Measurements from ENCODE around the gene LRRFIP1. TPM values are rescaled to one million over a fixed set of nuclear protein-coding genes. Genes with fewer than 3 reads are reported as not detected.
"Not testable (repeated sequence)": the region's sequence is repeated elsewhere in the genome, so short reads cannot be mapped to it uniquely, and the experiment has no call there.

The LRRFIP1 gene
- total RNA-seq, 4 donors from 2014 or later, result 142 to 213 (median 191) TPM

DNA sequence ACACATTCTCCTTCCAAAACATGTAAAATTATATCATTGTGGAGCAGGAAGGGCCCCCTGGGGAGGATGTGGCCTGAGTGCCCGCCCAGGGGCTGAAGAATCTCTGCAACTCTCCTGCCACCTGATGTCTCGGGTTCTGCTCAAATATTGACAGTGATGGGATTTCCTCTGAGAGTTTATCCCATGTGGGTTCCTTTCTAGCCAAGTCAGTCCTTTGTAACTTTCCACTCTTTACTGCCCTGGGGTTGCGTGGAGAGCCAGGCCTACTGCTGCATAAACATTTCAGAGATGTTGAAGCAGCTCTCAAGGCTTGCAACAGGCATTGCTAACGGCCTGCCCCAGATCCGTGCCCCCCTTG lies 32.9 kb upstream of the LRRFIP1 start:
- peak overlapping the region; percentile 78 to 85 (median 82) for H3K27ac ChIP-seq (replicated peaks in 1 of 4)
- peaks cover 34 to 59% (median 52%) of the 10 kb centered on the region in 4 donors for H3K4me1 ChIP-seq
- H3K9me3 ChIP-seq, result no peaks in the 10 kb centered on the region
- H3K4me3 ChIP-seq, result no peak overlapping the region
- intact Hi-C loops (cut with DNase I), result no loop called here
- 78% methylated on average over 3 of the region's 5 CpGs for WGBS
- DNase-seq (ENCODE audit: extremely low spot score), result no peak
- TF ChIP-seq EP300 (IDR thresholded peaks at IDR 0.05), result no peak
- no peak for TF ChIP-seq POLR2AphosphoS5 (IDR thresholded peaks at IDR 0.05)
- TF ChIP-seq, protein P1, sequence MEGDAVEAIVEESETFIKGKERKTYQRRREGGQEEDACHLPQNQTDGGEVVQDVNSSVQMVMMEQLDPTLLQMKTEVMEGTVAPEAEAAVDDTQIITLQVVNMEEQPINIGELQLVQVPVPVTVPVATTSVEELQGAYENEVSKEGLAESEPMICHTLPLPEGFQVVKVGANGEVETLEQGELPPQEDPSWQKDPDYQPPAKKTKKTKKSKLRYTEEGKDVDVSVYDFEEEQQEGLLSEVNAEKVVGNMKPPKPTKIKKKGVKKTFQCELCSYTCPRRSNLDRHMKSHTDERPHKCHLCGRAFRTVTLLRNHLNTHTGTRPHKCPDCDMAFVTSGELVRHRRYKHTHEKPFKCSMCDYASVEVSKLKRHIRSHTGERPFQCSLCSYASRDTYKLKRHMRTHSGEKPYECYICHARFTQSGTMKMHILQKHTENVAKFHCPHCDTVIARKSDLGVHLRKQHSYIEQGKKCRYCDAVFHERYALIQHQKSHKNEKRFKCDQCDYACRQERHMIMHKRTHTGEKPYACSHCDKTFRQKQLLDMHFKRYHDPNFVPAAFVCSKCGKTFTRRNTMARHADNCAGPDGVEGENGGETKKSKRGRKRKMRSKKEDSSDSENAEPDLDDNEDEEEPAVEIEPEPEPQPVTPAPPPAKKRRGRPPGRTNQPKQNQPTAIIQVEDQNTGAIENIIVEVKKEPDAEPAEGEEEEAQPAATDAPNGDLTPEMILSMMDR (IDR thresholded peaks at IDR 0.05), result no peak
- TF ChIP-seq POLR2A (IDR thresholded peaks at IDR 0.05; ENCODE audit: low read depth), result no peak
- H3K27me3 ChIP-seq, result no peaks in the 10 kb centered on the region
- no peaks in the 10 kb centered on the region for H3K36me3 ChIP-seq

GRCh38 chr2:237595829-237596519 lies 31.4 kb upstream of the LRRFIP1 start:
- H3K4me3 ChIP-seq; intact Hi-C loops (cut with DNase I); DNase-seq (ENCODE audit: extremely low spot score); H3K36me3 ChIP-seq; H3K27me3 ChIP-seq; H3K9me3 ChIP-seq: not testable (repeated sequence)
- 95% methylated on average over 5 of the region's 5 CpGs for WGBS
- Histone ChIP-seq H3K4me1 (peaks cover 32 to 65% (median 55%) of the 10 kb centered on the region in 4 donors), H3K27ac (replicated peaks in 1 of 4) (peak overlapping the region; percentile 78 to 85 (median 82))

GRCh38 chr2:237596520-237597195 lies 30.7 kb upstream of the LRRFIP1 start:
- Histone ChIP-seq H3K27me3 (no peaks in the 10 kb centered on the region), H3K27ac (replicated peaks in 1 of 4) (peak overlapping the region; percentile 21 to 78 (median 45)), H3K9me3 (no peaks in the 10 kb centered on the region), H3K4me3 (no peak overlapping the region), H3K4me1 (peaks cover 38 to 60% (median 51%) of the 10 kb centered on the region in 4 donors), H3K36me3 (no peaks in the 10 kb centered on the region)
- intact Hi-C loops (cut with DNase I), result no loop called here
- no peak for TF ChIP-seq EP300 (IDR thresholded peaks at IDR 0.05)
- TF ChIP-seq POLR2A (IDR thresholded peaks at IDR 0.05; ENCODE audit: low read depth), result no peak
- TF ChIP-seq, protein P1 (IDR thresholded peaks at IDR 0.05), result no peak
- TF ChIP-seq POLR2AphosphoS5 (IDR thresholded peaks at IDR 0.05), result no peak
- DNase-seq (ENCODE audit: extremely low spot score), result no peak
- 82% methylated on average over 11 of the region's 13 CpGs for WGBS

GRCh38 chr2:237597196-237598145 lies 29.9 kb upstream of the LRRFIP1 start:
- H3K9me3 ChIP-seq, result no peaks in the 10 kb centered on the region
- H3K4me1 ChIP-seq, result peaks cover 41 to 55% (median 50%) of the 10 kb centered on the region in 4 donors
- no peaks in the 10 kb centered on the region for H3K36me3 ChIP-seq
- DNase-seq (ENCODE audit: extremely low spot score), result no peak
- no peaks in the 10 kb centered on the region for H3K27me3 ChIP-seq
- TF ChIP-seq POLR2AphosphoS5 (IDR thresholded peaks at IDR 0.05) (no peak), POLR2A (IDR thresholded peaks at IDR 0.05; ENCODE audit: low read depth) (no peak), EP300 (IDR thresholded peaks at IDR 0.05) (no peak)
- TF ChIP-seq, protein P1 (IDR thresholded peaks at IDR 0.05), result no peak
- no peak overlapping the region for H3K4me3 ChIP-seq
- WGBS, result 92% methylated on average over 29 of the region's 29 CpGs
- peak overlapping the region; percentile 21 to 50 (median 28) for H3K27ac ChIP-seq (replicated peaks in 1 of 4)
- intact Hi-C loops (cut with DNase I), result no loop called here

Measured in esophagus muscularis mucosa (tissue), 4 donors.